Fibroblast of mammary gland (primary cell): ENCODE measurements around the gene OTUD5.

ENCODE experiments used
- DNase-seq: peaks from one replicate; pipeline ENCODE4 v3.0.0-alpha.2; 2010; ENCODE audit warnings: low read depth
- H3K4me3 ChIP-seq: 2 replicates; pipeline ENCODE4 v1.5.1; 2011; ENCODE audit warnings: low read depth, mild to moderate bottlenecking, low read length, moderate library complexity; ENCODE audit not compliant: control insufficient read depth
- TF ChIP-seq, protein P1 (sequence below): conservative IDR thresholded peaks from 2 replicates; pipeline ENCODE4 v1.5.1; 2011; ENCODE audit warnings: low read depth, low read length, inconsistent platforms; ENCODE audit not compliant: control insufficient read depth, insufficient read depth

The OTUD5 gene

DNA sequence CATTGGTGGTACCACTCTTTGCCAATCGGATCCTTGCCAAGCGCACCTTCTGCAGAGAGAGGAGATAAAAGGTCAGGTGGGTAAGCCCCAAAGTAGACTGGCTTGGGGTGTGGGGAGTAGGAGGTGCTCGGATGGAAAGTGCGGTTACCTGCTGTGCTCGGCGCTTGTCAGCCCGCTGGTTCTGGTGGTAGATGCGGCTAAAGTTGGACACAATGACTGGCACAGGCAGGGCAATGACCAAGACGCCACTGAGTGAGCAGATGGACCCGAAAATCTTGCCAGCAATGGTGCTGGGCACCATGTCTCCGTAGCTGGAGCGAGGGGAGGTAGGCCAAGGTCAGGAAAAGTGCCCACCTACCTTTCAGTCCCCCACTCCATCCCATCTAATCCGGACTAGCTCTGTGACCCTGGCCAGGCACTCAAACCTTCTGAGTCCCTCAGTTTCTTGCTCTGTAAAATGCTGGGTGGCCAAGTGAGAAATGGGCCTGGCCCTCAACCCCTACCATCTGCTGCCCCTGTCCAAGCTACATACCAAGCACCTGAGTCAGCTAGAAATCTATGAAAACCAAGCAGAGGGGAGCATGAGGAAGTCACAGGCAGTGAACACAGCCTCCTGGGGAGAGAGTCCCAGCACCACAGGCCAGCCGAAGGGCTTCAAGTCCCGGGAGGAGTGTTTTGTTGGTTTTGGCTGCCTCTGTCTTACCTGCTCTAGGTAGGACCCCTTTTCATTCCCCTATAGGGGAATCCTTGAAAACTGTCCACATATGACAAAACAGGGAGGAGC is 9.6 kb upstream of the OTUD5 start:
- peak; percentile 21 for DNase-seq
- no peak overlapping the region for H3K4me3 ChIP-seq
- TF ChIP-seq, protein P1, sequence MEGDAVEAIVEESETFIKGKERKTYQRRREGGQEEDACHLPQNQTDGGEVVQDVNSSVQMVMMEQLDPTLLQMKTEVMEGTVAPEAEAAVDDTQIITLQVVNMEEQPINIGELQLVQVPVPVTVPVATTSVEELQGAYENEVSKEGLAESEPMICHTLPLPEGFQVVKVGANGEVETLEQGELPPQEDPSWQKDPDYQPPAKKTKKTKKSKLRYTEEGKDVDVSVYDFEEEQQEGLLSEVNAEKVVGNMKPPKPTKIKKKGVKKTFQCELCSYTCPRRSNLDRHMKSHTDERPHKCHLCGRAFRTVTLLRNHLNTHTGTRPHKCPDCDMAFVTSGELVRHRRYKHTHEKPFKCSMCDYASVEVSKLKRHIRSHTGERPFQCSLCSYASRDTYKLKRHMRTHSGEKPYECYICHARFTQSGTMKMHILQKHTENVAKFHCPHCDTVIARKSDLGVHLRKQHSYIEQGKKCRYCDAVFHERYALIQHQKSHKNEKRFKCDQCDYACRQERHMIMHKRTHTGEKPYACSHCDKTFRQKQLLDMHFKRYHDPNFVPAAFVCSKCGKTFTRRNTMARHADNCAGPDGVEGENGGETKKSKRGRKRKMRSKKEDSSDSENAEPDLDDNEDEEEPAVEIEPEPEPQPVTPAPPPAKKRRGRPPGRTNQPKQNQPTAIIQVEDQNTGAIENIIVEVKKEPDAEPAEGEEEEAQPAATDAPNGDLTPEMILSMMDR = no peak

DNA sequence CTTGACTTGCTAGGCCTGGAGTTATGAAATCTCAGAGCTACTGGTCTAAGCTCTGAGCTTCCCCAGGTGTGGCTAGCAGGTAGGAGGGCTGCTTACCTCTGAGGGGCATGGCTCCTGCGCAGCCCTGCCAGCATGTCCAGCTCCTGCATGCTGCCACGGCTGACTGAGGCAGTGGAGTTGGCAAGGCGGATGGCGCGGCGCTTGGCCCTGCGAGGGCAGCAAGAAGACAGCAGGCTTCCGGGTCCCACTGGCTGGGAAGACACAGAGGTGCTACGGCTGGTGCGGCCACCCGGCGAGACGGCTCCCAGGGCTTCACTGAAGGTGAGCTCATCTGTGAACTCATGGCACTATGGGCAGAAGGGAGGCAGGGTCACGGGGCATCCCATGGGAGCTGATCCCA is 8.6 kb upstream of the OTUD5 start:
- TF ChIP-seq, protein P1 = no peak
- H3K4me3 ChIP-seq = no peak overlapping the region
- DNase-seq = no peak

DNA sequence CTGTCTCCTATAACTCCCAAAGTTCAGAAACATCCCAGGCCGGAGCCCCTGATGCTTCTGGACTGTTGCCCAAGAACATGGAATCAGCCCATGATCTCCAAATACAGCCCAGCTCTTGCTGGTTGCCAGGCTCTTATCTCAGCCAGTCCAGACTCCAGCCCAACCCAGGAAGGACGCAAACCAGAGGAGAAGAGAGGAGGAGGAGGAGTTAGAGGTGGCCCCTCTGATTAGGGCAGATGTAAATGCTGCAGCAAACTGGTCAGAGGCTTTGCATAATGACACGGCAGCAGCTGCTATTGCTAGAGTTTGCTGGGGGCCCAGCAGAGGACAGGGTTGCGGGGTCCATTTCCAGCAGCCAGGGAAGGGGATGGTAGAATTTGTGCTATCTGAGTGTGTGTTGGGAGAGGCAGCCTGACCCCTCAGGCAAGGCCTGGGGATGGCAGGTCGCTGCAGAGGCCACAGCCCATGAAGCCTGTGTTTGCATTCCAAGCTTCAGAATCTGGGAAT is 4.2 kb upstream of the OTUD5 start:
- H3K4me3 ChIP-seq = no peak overlapping the region
- DNase-seq = no peak
- TF ChIP-seq, protein P1 = no peak

DNA sequence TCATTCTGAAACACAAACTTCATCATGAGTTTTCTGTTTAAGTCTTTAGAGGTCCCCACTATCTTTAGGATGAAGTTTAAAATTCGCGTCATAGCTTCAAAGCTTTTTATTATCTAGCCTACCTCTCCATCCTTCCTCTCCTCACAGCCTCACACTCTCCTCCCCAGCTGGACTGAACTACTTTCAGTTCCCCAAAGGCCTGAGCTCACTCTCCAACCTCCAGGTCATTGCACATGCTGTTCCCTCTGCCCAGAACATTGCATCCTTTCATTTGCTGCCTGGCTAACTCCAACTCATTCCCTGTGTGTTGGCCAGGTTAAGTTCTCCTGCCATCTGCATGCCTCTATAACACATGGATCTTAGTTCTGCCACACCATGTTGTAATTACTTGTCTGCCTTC is 2.9 kb upstream of the OTUD5 start:
- TF ChIP-seq, protein P1 = no peak
- DNase-seq = no peak
- H3K4me3 ChIP-seq = no peak overlapping the region

DNA sequence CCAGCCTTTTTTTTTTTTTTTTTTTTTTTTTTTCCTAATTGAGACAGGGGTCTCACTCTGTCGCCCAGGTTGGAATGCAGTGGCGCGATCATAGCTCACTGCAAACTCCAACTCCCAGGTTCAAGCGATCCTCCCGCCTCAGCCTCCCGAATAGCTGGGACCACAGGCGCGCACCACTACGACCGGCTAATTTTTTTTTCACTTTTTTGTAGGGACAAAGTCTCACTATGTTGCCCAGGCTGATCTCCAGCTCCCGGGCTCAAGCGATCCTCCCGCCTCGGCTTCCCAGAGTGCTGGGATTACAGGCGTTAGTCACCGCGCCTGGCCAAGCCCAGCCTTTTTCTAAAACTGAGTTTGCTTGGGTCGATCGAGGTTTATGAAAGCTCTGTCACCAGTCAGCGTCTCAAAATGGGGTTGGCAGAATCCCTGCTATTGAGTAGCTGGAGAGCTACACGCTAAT is 1.3 kb upstream of the OTUD5 start:
- TF ChIP-seq, protein P1 = no peak
- peak; percentile 71 for DNase-seq
- peak overlapping the region; percentile 68 for H3K4me3 ChIP-seq

DNA sequence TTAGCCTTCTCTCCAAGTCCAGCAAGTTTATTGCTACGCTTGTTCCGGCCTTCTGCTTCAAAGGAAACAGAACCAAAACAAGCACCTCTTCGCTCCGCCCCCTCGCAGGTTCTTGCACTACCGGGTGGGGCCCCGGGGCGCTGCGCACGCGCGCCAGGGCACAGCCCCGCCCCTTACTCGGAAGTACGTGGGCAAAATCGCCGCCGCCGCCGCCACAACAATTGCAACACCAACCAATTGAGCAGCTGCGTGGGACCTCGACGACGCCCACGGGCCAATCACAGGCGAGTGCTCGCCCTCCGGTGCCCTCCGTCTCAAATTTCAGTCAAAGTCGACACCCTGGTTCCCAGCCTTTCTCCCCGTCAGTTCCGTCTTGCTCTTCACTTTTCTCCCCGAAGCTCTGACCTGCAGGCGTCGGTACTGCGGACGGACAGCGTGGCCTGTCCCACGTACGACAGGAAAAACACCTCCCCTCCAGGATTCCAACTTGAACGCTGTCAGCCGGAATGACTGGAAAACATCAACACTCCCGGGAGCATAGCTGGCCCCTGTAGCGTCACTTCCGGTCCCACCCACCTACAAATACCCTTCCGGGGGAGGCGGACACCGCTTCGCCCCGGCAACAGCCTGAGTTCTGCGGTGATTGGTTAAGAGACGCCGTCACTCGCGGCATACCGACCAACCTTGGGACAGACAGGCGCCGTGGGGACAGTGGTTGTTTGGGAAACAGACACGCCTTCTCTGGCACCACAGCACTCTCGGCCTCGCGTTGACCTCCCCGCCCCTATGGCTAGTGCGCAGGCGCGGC is 624 bp upstream of the OTUD5 start:
- TF ChIP-seq, protein P1 = no peak
- H3K4me3 ChIP-seq = peak overlapping the region; percentile 68
- peak; percentile 98 for DNase-seq
